LNCaP clone FGC (cell line): ENCODE measurements around the gene PCDHGB5.

ENCODE experiments used
- DNase-seq: peaks from one replicate; pipeline ENCODE4 v3.0.0-alpha.2; 2011; ENCODE audit warnings: low read depth
- H3K4me3 ChIP-seq: 2 replicates; pipeline ENCODE4 v1.5.1; 2011; ENCODE audit warnings: mild to moderate bottlenecking, low read depth, low read length, control low read depth
- TF ChIP-seq, protein P1 (sequence below): IDR thresholded peaks from 2 replicates; pipeline ENCODE4 v1.5.1; 2012; ENCODE audit warnings: mild to moderate bottlenecking; ENCODE audit not compliant: control insufficient read depth, insufficient read depth; ENCODE audit errors: extremely low read depth

The PCDHGB5 gene

DNA sequence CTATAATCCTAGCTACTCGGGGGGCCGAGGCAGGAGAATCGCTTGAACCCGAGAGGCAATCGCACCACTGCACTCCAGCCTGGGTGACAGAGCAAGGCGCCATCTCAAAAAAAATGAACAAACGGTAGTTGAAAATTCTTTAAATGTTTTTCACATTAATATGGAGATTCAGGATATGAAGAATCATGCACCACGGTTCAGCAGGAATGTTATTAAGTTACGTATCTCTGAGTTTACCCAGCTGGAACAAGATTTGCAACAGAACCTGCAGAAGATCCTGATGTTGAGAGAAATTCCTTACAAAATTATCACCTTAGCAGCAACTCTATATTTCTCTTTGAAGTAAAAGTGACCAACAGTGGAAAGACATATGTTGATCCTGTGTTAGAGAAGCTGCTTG lies 42.6 kb downstream of the PCDHGB5 start:
- H3K4me3 ChIP-seq: no peak overlapping the region
- TF ChIP-seq, protein P1, sequence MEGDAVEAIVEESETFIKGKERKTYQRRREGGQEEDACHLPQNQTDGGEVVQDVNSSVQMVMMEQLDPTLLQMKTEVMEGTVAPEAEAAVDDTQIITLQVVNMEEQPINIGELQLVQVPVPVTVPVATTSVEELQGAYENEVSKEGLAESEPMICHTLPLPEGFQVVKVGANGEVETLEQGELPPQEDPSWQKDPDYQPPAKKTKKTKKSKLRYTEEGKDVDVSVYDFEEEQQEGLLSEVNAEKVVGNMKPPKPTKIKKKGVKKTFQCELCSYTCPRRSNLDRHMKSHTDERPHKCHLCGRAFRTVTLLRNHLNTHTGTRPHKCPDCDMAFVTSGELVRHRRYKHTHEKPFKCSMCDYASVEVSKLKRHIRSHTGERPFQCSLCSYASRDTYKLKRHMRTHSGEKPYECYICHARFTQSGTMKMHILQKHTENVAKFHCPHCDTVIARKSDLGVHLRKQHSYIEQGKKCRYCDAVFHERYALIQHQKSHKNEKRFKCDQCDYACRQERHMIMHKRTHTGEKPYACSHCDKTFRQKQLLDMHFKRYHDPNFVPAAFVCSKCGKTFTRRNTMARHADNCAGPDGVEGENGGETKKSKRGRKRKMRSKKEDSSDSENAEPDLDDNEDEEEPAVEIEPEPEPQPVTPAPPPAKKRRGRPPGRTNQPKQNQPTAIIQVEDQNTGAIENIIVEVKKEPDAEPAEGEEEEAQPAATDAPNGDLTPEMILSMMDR: no peak
- no peak for DNase-seq

DNA sequence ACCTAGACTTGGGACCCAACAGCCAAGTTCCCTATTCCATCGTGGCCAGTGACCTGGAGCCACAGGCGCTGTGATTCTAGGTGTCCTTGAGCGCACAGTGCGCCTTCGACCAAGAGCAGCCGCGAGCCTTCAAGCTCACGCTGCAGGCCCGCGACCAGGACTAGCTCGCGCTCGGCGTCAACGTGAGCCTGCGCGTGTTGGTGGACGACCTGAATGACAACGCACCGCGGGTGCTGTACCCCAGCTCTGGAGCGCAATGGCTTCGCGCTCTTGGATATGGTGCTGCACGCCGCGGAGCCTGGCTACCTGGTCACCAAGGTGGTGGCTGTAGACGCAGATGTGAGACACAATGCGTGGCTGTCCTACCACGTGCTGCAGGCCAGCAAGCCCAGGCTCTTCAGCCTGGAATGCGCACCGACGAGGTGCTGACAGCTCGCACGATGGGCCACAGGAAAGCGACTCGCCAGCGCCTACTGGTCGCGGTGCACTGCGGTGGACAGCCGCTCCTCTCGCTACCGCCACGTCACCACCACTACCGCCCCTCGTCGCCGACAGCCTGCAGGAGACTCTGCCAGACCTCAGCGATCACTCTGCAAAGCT lies 43.9 kb downstream of the PCDHGB5 start:
- TF ChIP-seq, protein P1: no peak
- DNase-seq: no peak
- H3K4me3 ChIP-seq: no peak overlapping the region
